GM12878 (cell line): ENCODE data around the gene EML3. TPM values are rescaled to one million over a fixed set of nuclear protein-coding genes. Genes with fewer than 3 reads are reported as not detected.
"Not testable (repeated sequence)": the region's sequence is repeated elsewhere in the genome, so short reads cannot be mapped to it uniquely, and the experiment has no call there.

Experiments used
- ATAC-seq: fragments of 200-7000 bp; cut with Tn5 transposase; 3 replicates; pipeline ENCODE4 v1.9.1; 2020; ENCODE audit warnings: mild to moderate bottlenecking, moderate library complexity
- BruUV-seq: library from RNA; stranded (reverse); fragments of 400-500 nt; replicated peaks from 2 replicates; lab custom pipeline; 2021; lab: Mats Ljungman, UMichigan
- CTCF ChIA-PET: fragments of 300-600 bp; sonication (Branson Sonifier 250); formaldehyde crosslinking; extraction: SDS; loops from one replicate; lab custom pipeline; 2021; ENCODE audit warnings: inconsistent platforms; lab: Yijun Ruan, JAX
- POLR2A ChIA-PET: fragments of 350-600 bp; formaldehyde crosslinking; extraction: SDS; loops from one replicate; lab custom pipeline; 2021; ENCODE audit warnings: inconsistent platforms; lab: Charles Lee
- RAD21 ChIA-PET: fragments of 300-600 bp; sonication (Branson Sonifier 250); formaldehyde crosslinking; loops from one replicate; lab custom pipeline; 2023; ENCODE audit warnings: antibody characterized with exemption; ENCODE audit not compliant: unreplicated experiment; lab: Charles Lee
- SMC1A ChIA-PET: fragments of 300-600 bp; sonication (Branson Sonifier 250); formaldehyde crosslinking; loops from one replicate; lab custom pipeline; 2023; ENCODE audit not compliant: unreplicated experiment, uncharacterized antibody; lab: Charles Lee
- DNase-seq: peaks from one replicate; pipeline ENCODE4 v3.0.0-alpha.2; 2011; ENCODE audit warnings: low read depth, low spot score
- FAIRE-seq: peaks from 3 replicates; lab custom pipeline; 2011; peaks lifted over from hg19 to GRCh38; lab: Jason Lieb, UNC
- H2AFZ ChIP-seq: 2 replicates; pipeline ENCODE4 v1.6.0; 2011; ENCODE audit warnings: low read depth, low read length, control low read depth; ENCODE audit not compliant: control insufficient read depth
- H3K27ac ChIP-seq: 2 replicates; pipeline ENCODE4 v1.5.1; 2011; ENCODE audit warnings: control low read depth; ENCODE audit not compliant: control insufficient read depth, insufficient read depth
- H3K27me3 ChIP-seq, 2 experiments: replicated peaks in 1 of 2; 2 replicates each; pipeline versions ENCODE4 v1.6.0 to v1.6.1; 2011; ENCODE audit warnings: low read length in 1 of 2; ENCODE audit not compliant: control insufficient read depth in 2 of 2, insufficient read depth in 2 of 2
- H3K36me3 ChIP-seq, 2 experiments: 2 replicates each; pipeline ENCODE4 v1.5.1; 2011; ENCODE audit warnings: low read length in 1 of 2; ENCODE audit not compliant: control insufficient read depth in 2 of 2, insufficient read depth in 2 of 2
- H3K4me1 ChIP-seq: 2 replicates; pipeline ENCODE4 v1.6.1; 2011; ENCODE audit warnings: mild to moderate bottlenecking, low read length, moderate library complexity, mixed read lengths; ENCODE audit not compliant: control insufficient read depth, insufficient read depth
- H3K4me2 ChIP-seq: 2 replicates; pipeline ENCODE4 v1.6.0; 2011; ENCODE audit warnings: control low read depth; ENCODE audit not compliant: control insufficient read depth, insufficient read depth
- H3K4me3 ChIP-seq: fragments of 200-600 bp; sonication (generic); 2 replicates; pipeline ENCODE4 v1.5.1; 2016
- H3K79me2 ChIP-seq: 2 replicates; pipeline ENCODE4 v1.6.0; 2011; ENCODE audit warnings: low read length; ENCODE audit not compliant: control insufficient read depth, insufficient read depth
- H3K9ac ChIP-seq: 2 replicates; pipeline ENCODE4 v1.8.0; 2011; ENCODE audit warnings: low read length, control low read depth, mixed read lengths; ENCODE audit not compliant: control insufficient read depth, insufficient read depth
- H3K9me3 ChIP-seq: replicated peaks from 3 replicates; pipeline ENCODE4 v1.5.1; 2011; ENCODE audit warnings: mild to moderate bottlenecking, low read length; ENCODE audit not compliant: control insufficient read depth, insufficient read depth
- H4K20me1 ChIP-seq: 2 replicates; pipeline ENCODE4 v1.6.0; 2011; ENCODE audit not compliant: control insufficient read depth, insufficient read depth
- JUNB ChIP-seq: IDR thresholded peaks from 2 replicates; pipeline ENCODE4 v1.6.1; 2016; ENCODE audit warnings: antibody characterized with exemption, mild to moderate bottlenecking
- NRF1 ChIP-seq: conservative IDR thresholded peaks from 2 replicates; pipeline ENCODE4 v1.6.1; 2011; ENCODE audit warnings: mild to moderate bottlenecking, low read depth, low read length, improper control_type of control experiment
- SPI1 ChIP-seq: IDR thresholded peaks from 2 replicates; pipeline ENCODE4 v1.6.1; 2011; ENCODE audit warnings: low read depth, mild to moderate bottlenecking, low read length, moderate library complexity, borderline replicate concordance; ENCODE audit not compliant: insufficient read depth
- ZSCAN29 ChIP-seq: fragments of 450-650 bp; IDR thresholded peaks from 2 replicates; pipeline ENCODE4 v1.6.1; 2017; ENCODE audit warnings: mild to moderate bottlenecking, moderate library complexity
- WGBS: methylation state at CpG from one replicate; pipeline ENCODE4 v1.1.6; 2016; ENCODE audit warnings: low lambda C conversion rate; ENCODE audit not compliant: insufficient replicate concordance, insufficient coverage; ENCODE audit errors: missing lambda C conversion rate; 5-methylcytosine and 5-hydroxymethylcytosine counted together
- in situ Hi-C: fragments of 300-500 bp; cut with MboI; formaldehyde crosslinking; loops from 9 replicates; pipeline ENCODE4 v1.14.3; 2018; ENCODE audit warnings: mixed read lengths
- intact Hi-C: fragments of 100-400 bp; cut with micrococcal nuclease; formaldehyde crosslinking; loops from one replicate; pipeline ENCODE4 v1.14.2; 2022; ENCODE audit not compliant: unreplicated experiment
- polyA plus RNA-seq, 11 experiments: library from polyadenylated mRNA; depleted of rRNA in 4 of 11; unstranded in 6 of 11; stranded (reverse) in 5 of 11; fragments of >200 nt; fragmentation: Nextera tagmentation in 4 of 11; fragmentation: Illumina TruSeq in 1 of 11; extraction: Ambion mirVana in 4 of 11; extraction: Trizol in 1 of 11; gene quantifications; 1 replicate in 1 of 11; 2 replicates in 10 of 11; pipeline versions ENCODE4 v1.2.1 to v1.2.3, GENCODE V29; 2011 to 2016; ENCODE audit warnings: inconsistent platforms in 2 of 11, missing spikeins in 2 of 11, low read depth in 1 of 11
- total RNA-seq, 4 experiments: library from RNA; depleted of rRNA in 3 of 4; stranded (reverse); fragments of >200 nt in 3 of 4; fragmentation: Illumina TruSeq in 1 of 4; extraction: Trizol in 1 of 4; gene quantifications; 2 replicates each; pipeline versions ENCODE4 v1.2.1 to v1.2.3, GENCODE V29; 2013 to 2021

The EML3 gene
- total and polyA plus RNA-seq, 10 of the 15 experiments (the other 5 are each of a cell fraction or from before 2014, with no cell fraction given), result 0.58 to 82.5 (median 24.8) TPM

DNA sequence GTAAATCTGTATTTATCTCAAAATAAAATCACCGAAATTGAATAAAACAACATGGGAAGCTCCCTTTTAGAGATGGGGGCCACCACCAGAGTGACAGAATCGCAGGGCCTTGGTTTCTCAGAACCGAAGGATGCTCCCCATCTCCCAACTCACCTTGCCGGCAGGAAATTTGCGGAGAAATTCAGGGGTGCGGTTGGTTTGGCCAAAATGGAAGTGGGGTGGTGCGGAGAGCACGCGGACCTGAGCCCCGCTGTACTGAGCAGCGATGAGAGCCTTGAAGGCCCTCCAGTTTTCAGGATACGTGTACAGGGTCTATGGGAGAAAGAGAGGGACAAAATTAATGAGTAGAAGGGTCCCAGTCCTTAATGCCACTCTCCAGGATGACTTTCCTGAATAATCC is 40.1 kb downstream of the EML3 start (continued):
- no peak for TF ChIP-seq NRF1
- no peak for TF ChIP-seq JUNB
- TF ChIP-seq SPI1, result no peak
- no peak for TF ChIP-seq ZSCAN29

GRCh38 chr11:62571493-62571892 is 41.1 kb downstream of the EML3 start:
- H4K20me1 ChIP-seq, H3K9me3 ChIP-seq, in situ Hi-C loops, DNase-seq, FAIRE-seq, BruUV-seq, intact Hi-C loops, ATAC-seq, H3K27me3 ChIP-seq, H3K27ac ChIP-seq, H2AFZ ChIP-seq: not testable (repeated sequence)
- Histone ChIP-seq H3K36me3 (peaks cover 12 to 39% of the 10 kb centered on the region in 2 experiments), H3K9ac (peak overlapping the region; percentile 98), H3K4me3 (peak overlapping the region; percentile 99; the same call in 1 of the 2 replicates), H3K4me1 (peaks cover 27% of the 10 kb centered on the region), H3K4me2 (peak overlapping the region; percentile 80), H3K79me2 (peaks cover 70% of the 10 kb centered on the region)
- CTCF ChIA-PET, result interaction anchor here (3.1 to 4.4 kb wide), 2 partner anchors 13 to 29 kb away, joined by 18 to 56 read pairs; no protein-coding TSS in a partner anchor
- RAD21 ChIA-PET, result interaction anchor here (0.5 to 3.3 kb wide), 6 partner anchors 10 to 147 kb away, joined by 3 to 14 read pairs (median 6); partner anchors contain the start of gene TUT1
- 97% methylated on average over 5 of the region's 5 CpGs for WGBS
- SMC1A ChIA-PET, result interaction anchor here (1.2 to 2.9 kb wide), 2 partner anchors 11 to 14 kb away, joined by 3 to 15 read pairs; no protein-coding TSS in a partner anchor
- POLR2A ChIA-PET, result interaction anchor here (4.7 to 5.0 kb wide), 2 partner anchors 12 to 20 kb away, joined by 29 to 37 read pairs; partner anchors contain the start of gene TUT1
